Measurements from ENCODE around the gene PYGB. TPM values are rescaled to one million over a fixed set of nuclear protein-coding genes. Genes with fewer than 3 reads are reported as not detected.

Gene PYGB
- total RNA-seq, 4 donors from 2014 or later: 71.6 to 119 (median 78.6) TPM

- 33 to 39% methylated on average over 1 of the region's 1 CpG for WGBS, 2 donors
- Histone ChIP-seq H3K36me3 (peaks cover 0 to 19% (median 0%) of the 10 kb centered on the region in 3 donors), H3K27ac (peak overlapping the region in 2 of 4 donors; percentile 66 to 79), H3K4me3 (no peak overlapping the region), H3K27me3 (no peaks in the 10 kb centered on the region), H3K4me1 (peaks cover 0 to 52% (median 10%) of the 10 kb centered on the region in 4 donors), H3K9me3 (no peaks in the 10 kb centered on the region)
- TF ChIP-seq CTCF (IDR thresholded peaks at IDR 0.05) (no peak), POLR2A (IDR thresholded peaks at IDR 0.05) (no peak), EP300 (IDR thresholded peaks at IDR 0.05) (no peak)
- no peak for DNase-seq (ENCODE audit: low spot score in 2 of 2)
Measured at GRCh38 chr20:25203871-25204320, 44.0 kb upstream of the PYGB start.

GRCh38 chr20:25204550-25205276 is 43.2 kb upstream of the PYGB start:
- WGBS, 2 donors: 78 to 81% methylated on average over 9 of the region's 9 CpGs
- TF ChIP-seq EP300 (IDR thresholded peaks at IDR 0.05) (no peak), POLR2A (IDR thresholded peaks at IDR 0.05) (no peak), CTCF (IDR thresholded peaks at IDR 0.05) (no peak)
- Histone ChIP-seq H3K27ac (peak overlapping the region in 2 of 4 donors; percentile 66 to 79), H3K9me3 (no peaks in the 10 kb centered on the region), H3K27me3 (no peaks in the 10 kb centered on the region), H3K4me1 (peaks cover 0 to 44% (median 10%) of the 10 kb centered on the region in 4 donors), H3K36me3 (peaks cover 0 to 19% (median 0%) of the 10 kb centered on the region in 3 donors), H3K4me3 (no peak overlapping the region)
- no peak for DNase-seq (ENCODE audit: low spot score in 2 of 2)

GRCh38 chr20:25205277-25206062 is 42.4 kb upstream of the PYGB start:
- peaks cover 0 to 27% (median 0%) of the 10 kb centered on the region in 3 donors for H3K36me3 ChIP-seq
- H3K27me3 ChIP-seq: no peaks in the 10 kb centered on the region
- WGBS, 2 donors: 74 to 75% methylated on average over 19 to 21 of the region's 21 CpGs
- no peak overlapping the region for H3K4me3 ChIP-seq
- no peak for TF ChIP-seq CTCF (IDR thresholded peaks at IDR 0.05)
- no peak for TF ChIP-seq EP300 (IDR thresholded peaks at IDR 0.05)
- TF ChIP-seq POLR2A (IDR thresholded peaks at IDR 0.05): no peak
- H3K9me3 ChIP-seq: no peaks in the 10 kb centered on the region
- H3K4me1 ChIP-seq: peaks cover 0 to 36% (median 10%) of the 10 kb centered on the region in 4 donors
- H3K27ac ChIP-seq: peak overlapping the region in 3 of 4 donors; percentile 18 to 79 (median 66)
- no peak for DNase-seq (ENCODE audit: low spot score in 2 of 2)

GRCh38 chr20:25206063-25206403 is 41.9 kb upstream of the PYGB start:
- WGBS, 2 donors: 87 to 94% methylated on average over 9 of the region's 9 CpGs
- peaks cover 0 to 32% (median 3%) of the 10 kb centered on the region in 3 donors for H3K36me3 ChIP-seq
- H3K9me3 ChIP-seq: no peaks in the 10 kb centered on the region
- DNase-seq (ENCODE audit: low spot score in 2 of 2): no peak
- H3K27me3 ChIP-seq: no peaks in the 10 kb centered on the region
- H3K4me3 ChIP-seq: no peak overlapping the region
- peak overlapping the region in 2 of 4 donors; percentile 66 to 79 for H3K27ac ChIP-seq
- TF ChIP-seq POLR2A (IDR thresholded peaks at IDR 0.05) (no peak), EP300 (IDR thresholded peaks at IDR 0.05) (no peak), CTCF (IDR thresholded peaks at IDR 0.05) (no peak)
- peaks cover 0 to 32% (median 8%) of the 10 kb centered on the region in 4 donors for H3K4me1 ChIP-seq

- no peaks in the 10 kb centered on the region for H3K27me3 ChIP-seq
- no peak for DNase-seq (ENCODE audit: low spot score in 2 of 2)
- TF ChIP-seq CTCF (IDR thresholded peaks at IDR 0.05) (no peak), POLR2A (IDR thresholded peaks at IDR 0.05) (no peak), EP300 (IDR thresholded peaks at IDR 0.05) (no peak)
- H3K4me1 ChIP-seq: peaks cover 0 to 32% (median 8%) of the 10 kb centered on the region in 4 donors
- 93% methylated on average over 8 of the region's 8 CpGs for WGBS, 2 donors
- peaks cover 0 to 38% (median 3%) of the 10 kb centered on the region in 3 donors for H3K36me3 ChIP-seq
- H3K27ac ChIP-seq: no peak overlapping the region
- no peaks in the 10 kb centered on the region for H3K9me3 ChIP-seq
- no peak overlapping the region for H3K4me3 ChIP-seq
Measured at GRCh38 chr20:25206548-25206947, 41.3 kb upstream of the PYGB start.

All from tibial nerve (tissue), 4 donors.